HepG2 (cell line): Measurements from ENCODE around the gene ZNF853. TPM values are rescaled to one million over a fixed set of nuclear protein-coding genes. Genes with fewer than 3 reads are reported as not detected.
A peak's percentile ranks its signal among the peaks of the same experiment; 100 is the strongest.

Experiments used
- ATAC-seq: fragments of 200-7000 bp; cut with Tn5 transposase; 3 replicates; pipeline ENCODE4 v1.9.1; 2020; ENCODE audit warnings: mild to moderate bottlenecking, moderate library complexity
- BruUV-seq: library from RNA; stranded (reverse); fragments of 400-500 nt; replicated peaks from 2 replicates; lab custom pipeline; 2021; lab: Mats Ljungman, UMichigan
- CTCF ChIA-PET: fragments of 300-600 bp; formaldehyde crosslinking; extraction: SDS; loops from one replicate; lab custom pipeline; 2021; ENCODE audit warnings: low total read pairs, inconsistent platforms, low intra/inter-chr PET ratio; lab: Yijun Ruan, JAX
- POLR2A ChIA-PET: fragments of 350-600 bp; sonication (Branson Sonifier 250); formaldehyde crosslinking; loops from one replicate; lab custom pipeline; 2020; ENCODE audit warnings: antibody characterized with exemption, inconsistent platforms; lab: Yijun Ruan, JAX
- DNase-seq: peaks from one replicate; pipeline ENCODE4 v3.0.0-alpha.2; 2015; ENCODE audit warnings: low spot score
- FAIRE-seq: peaks from 3 replicates; lab custom pipeline; 2011; peaks lifted over from hg19 to GRCh38; lab: Jason Lieb, UNC
- H2AFZ ChIP-seq: one replicate; pipeline ENCODE4 v1.6.1; 2011; ENCODE audit warnings: low read length, inconsistent platforms
- H3K27ac ChIP-seq: fragments of 300-600 bp; 3 replicates; pipeline ENCODE4 v1.8.0; 2011; ENCODE audit warnings: mixed run types, mild to moderate bottlenecking, mixed read lengths, low read length, inconsistent platforms; ENCODE audit not compliant: insufficient read depth; ENCODE audit errors: extremely low read length
- H3K27me3 ChIP-seq, 2 experiments: fragments of 200-600 bp in 1 of 2; 2 replicates in 1 of 2; 3 replicates in 1 of 2; pipeline versions ENCODE4 v1.6.0 to v1.8.0; 2011; ENCODE audit warnings: low read length in 2 of 2, mild to moderate bottlenecking in 2 of 2, moderate library complexity in 2 of 2, inconsistent platforms in 1 of 2; ENCODE audit not compliant: insufficient read depth in 2 of 2, control insufficient read depth in 1 of 2
- H3K36me3 ChIP-seq, 2 experiments: fragments of 200-600 bp in 1 of 2; replicated peaks in 1 of 2; 2 replicates in 1 of 2; 3 replicates in 1 of 2; pipeline versions ENCODE4 v1.5.1 to v1.8.0; 2011; ENCODE audit warnings: low read length in 2 of 2, inconsistent platforms in 1 of 2; ENCODE audit not compliant: insufficient read depth in 2 of 2, control insufficient read depth in 1 of 2
- H3K4me1 ChIP-seq: 2 replicates; pipeline ENCODE4 v1.5.1; 2012; ENCODE audit warnings: low read length, inconsistent platforms; ENCODE audit not compliant: insufficient read depth
- H3K4me2 ChIP-seq: 2 replicates; pipeline ENCODE4 v1.6.0; 2011; ENCODE audit warnings: low read depth, low read length, inconsistent platforms
- H3K4me3 ChIP-seq, 3 experiments: fragments of 200-600 bp in 1 of 3; sonication (generic), shearing (Covaris generic) in 1 of 3; replicated peaks in 1 of 3; 2 replicates each; pipeline ENCODE4 v1.5.1; 2011 to 2016; ENCODE audit warnings: low read length in 3 of 3, inconsistent platforms in 2 of 3, low read depth in 2 of 3, mild to moderate bottlenecking in 2 of 3, control low read depth in 1 of 3, mixed read lengths in 1 of 3; ENCODE audit not compliant: insufficient read depth in 1 of 3
- H3K79me2 ChIP-seq: one replicate; pipeline ENCODE4 v1.6.1; 2011; ENCODE audit warnings: low read length, inconsistent platforms; ENCODE audit not compliant: insufficient read depth
- H3K9ac ChIP-seq: 2 replicates; pipeline ENCODE4 v1.6.0; 2011; ENCODE audit warnings: mild to moderate bottlenecking, low read depth, low read length, inconsistent platforms; ENCODE audit not compliant: insufficient read depth
- H3K9me3 ChIP-seq: 2 replicates; pipeline ENCODE4 v1.5.1; 2012; ENCODE audit warnings: mild to moderate bottlenecking, low read length
- H4K20me1 ChIP-seq: 2 replicates; pipeline ENCODE4 v1.6.0; 2011; ENCODE audit warnings: inconsistent platforms, mild to moderate bottlenecking, low read length, moderate library complexity; ENCODE audit not compliant: insufficient read depth
- EED ChIP-seq: sonication (generic); formaldehyde crosslinking; IDR thresholded peaks from 2 replicates; pipeline ENCODE4 v1.5.0; 2020; ENCODE audit warnings: mild to moderate bottlenecking, missing genetic modification reagents
- ERF ChIP-seq: IDR thresholded peaks from 2 replicates; pipeline ENCODE4 v1.6.1; 2018; ENCODE audit warnings: missing biosample characterization, missing genetic modification reagents
- MAFF ChIP-seq: IDR thresholded peaks from 2 replicates; pipeline ENCODE4 v1.6.1; 2011; ENCODE audit warnings: low read depth, low read length, improper control_type of control experiment
- REL ChIP-seq: sonication (generic); formaldehyde crosslinking; conservative IDR thresholded peaks from 2 replicates; pipeline ENCODE4 v1.8.0; 2022; ENCODE audit warnings: mild to moderate bottlenecking, missing genetic modification reagents, moderate library complexity
- SRSF1 ChIP-seq: fragments of 200-400 bp; formaldehyde crosslinking; optimal IDR thresholded peaks from 2 replicates; pipeline ENCODE3; 2017; ENCODE audit warnings: mild to moderate bottlenecking, low read depth, low read length, moderate library complexity
- TAF1 ChIP-seq: sonication (generic); formaldehyde crosslinking; IDR thresholded peaks from 2 replicates; pipeline ENCODE4 v1.4.0; 2020; ENCODE audit warnings: missing genetic modification reagents
- ZNF124 ChIP-seq: sonication (generic); formaldehyde crosslinking; IDR thresholded peaks from 2 replicates; pipeline ENCODE4 v1.4.0; 2020; ENCODE audit warnings: missing genetic modification reagents
- ZNF263 ChIP-seq: sonication (generic); formaldehyde crosslinking; IDR thresholded peaks from 2 replicates; pipeline ENCODE4 v1.4.0; 2020; ENCODE audit warnings: missing genetic modification reagents
- ZNF337 ChIP-seq: sonication (generic); formaldehyde crosslinking; IDR thresholded peaks from 2 replicates; pipeline ENCODE4 v1.5.1; 2020; ENCODE audit warnings: missing genetic modification reagents, low read depth, mild to moderate bottlenecking, borderline replicate concordance
- ZNF878 ChIP-seq: sonication (generic); formaldehyde crosslinking; IDR thresholded peaks from 2 replicates; pipeline ENCODE4 v1.8.1; 2023; ENCODE audit warnings: mild to moderate bottlenecking, missing genetic modification reagents, moderate library complexity
- WGBS: methylation state at CpG from one replicate; pipeline ENCODE4 v1.1.6; 2017; ENCODE audit warnings: low lambda C conversion rate; 5-methylcytosine and 5-hydroxymethylcytosine counted together
- in situ Hi-C: cut with HindIII; loops from 2 replicates; pipeline ENCODE4 v1.10.0; 2017; ENCODE audit warnings: low pct_unique_long_range_greater_than_20kb; ENCODE audit not compliant: extremely low pct_ligation_motif_present
- intact Hi-C: fragments of 100-400 bp; cut with micrococcal nuclease; formaldehyde crosslinking; loops from one replicate; pipeline ENCODE4 v1.10.0; 2022; ENCODE audit not compliant: unreplicated experiment
- polyA plus RNA-seq, 8 experiments: library from polyadenylated mRNA; depleted of rRNA in 3 of 8; stranded (reverse) in 7 of 8; unstranded in 1 of 8; fragments of >200 nt; fragmentation: Illumina TruSeq in 4 of 8; extraction: Trizol in 4 of 8; gene quantifications; 2 replicates each; pipeline versions ENCODE4 v1.2.1 to v1.2.3, GENCODE V29; 2011 to 2016; ENCODE audit warnings: low read depth in 4 of 8, missing spikeins in 1 of 8, mixed read lengths in 1 of 8; ENCODE audit not compliant: insufficient read depth in 1 of 8
- total RNA-seq, 5 experiments: library from RNA; depleted of rRNA; stranded (reverse); fragments of >200 nt; fragmentation: Illumina TruSeq; extraction: Trizol; gene quantifications; 2 replicates each; pipeline ENCODE4 v1.2.3, GENCODE V29; 2016; ENCODE audit warnings: low read depth in 1 of 5
- TF ChIP-seq, protein P1 (sequence below): sonication (generic); formaldehyde crosslinking; IDR thresholded peaks from 2 replicates; pipeline ENCODE4 v1.8.0; 2022; ENCODE audit warnings: missing genetic modification reagents, mild to moderate bottlenecking, borderline replicate concordance
- TF ChIP-seq, protein P2 (sequence below): sonication (generic); formaldehyde crosslinking; conservative IDR thresholded peaks from 2 replicates; pipeline ENCODE4 v1.8.1; 2023; ENCODE audit warnings: missing genetic modification reagents
- TF ChIP-seq, protein P3 (sequence below): sonication (generic); formaldehyde crosslinking; IDR thresholded peaks from 2 replicates; pipeline ENCODE4 v1.4.0; 2020; ENCODE audit warnings: missing genetic modification reagents
- TF ChIP-seq, protein P4 (sequence below): sonication (generic); formaldehyde crosslinking; IDR thresholded peaks from 2 replicates; pipeline ENCODE4 v1.4.0; 2020; ENCODE audit warnings: missing genetic modification reagents
- TF ChIP-seq, protein P5 (sequence below): sonication (generic); formaldehyde crosslinking; conservative IDR thresholded peaks from 2 replicates; pipeline ENCODE4 v1.8.0; 2022; ENCODE audit warnings: missing genetic modification reagents
- TF ChIP-seq, protein P6 (sequence below): conservative IDR thresholded peaks from 2 replicates; pipeline ENCODE4 v1.6.1; 2018; ENCODE audit warnings: missing genetic modification reagents

Gene ZNF853
- total and polyA plus RNA-seq, 2 of the 13 experiments (the other 11 are each of a cell fraction or from before 2014, with no cell fraction given) = 2.1 to 6.2 TPM

DNA sequence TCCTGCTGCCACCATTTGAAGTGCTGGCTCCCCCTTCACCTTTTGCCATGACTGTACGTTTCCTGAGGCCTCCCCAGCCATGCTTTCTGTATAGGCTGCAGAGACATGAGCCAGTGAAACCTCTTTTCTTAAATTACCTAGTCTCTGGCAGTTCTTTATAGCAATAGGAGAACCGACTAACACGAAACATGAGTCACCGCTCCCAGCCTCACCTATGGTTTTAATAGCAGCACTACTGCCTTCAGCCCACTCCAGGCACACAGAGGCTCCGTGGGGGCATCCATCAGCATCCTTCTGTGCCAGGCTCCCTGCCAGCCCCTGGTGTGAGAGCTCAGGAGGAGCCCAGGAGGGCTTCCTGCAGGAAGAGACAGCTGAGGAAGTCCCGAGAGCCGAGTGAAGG lies 16.2 kb downstream of the ZNF853 start:
- intact Hi-C loops = no loop called here
- in situ Hi-C loops = no loop called here
- no peak for DNase-seq
- Histone ChIP-seq H2AFZ (no peak overlapping the region), H3K79me2 (no peaks in the 10 kb centered on the region), H3K4me1 (peaks cover 30% of the 10 kb centered on the region), H3K4me3 (no peak overlapping the region), H3K27me3 (peaks cover 0 to 6% of the 10 kb centered on the region in 2 experiments; a peak in 2 of 5 replicates), H3K36me3 (no peaks in the 10 kb centered on the region), H3K27ac (no peak overlapping the region), H3K9me3 (no peaks in the 10 kb centered on the region), H4K20me1 (no peaks in the 10 kb centered on the region), H3K9ac (no peak overlapping the region), H3K4me2 (peak overlapping the region; percentile 35)
- CTCF ChIA-PET = no interaction called here
- POLR2A ChIA-PET = no interaction called here
- no peak for FAIRE-seq
- ATAC-seq = peak; percentile 17
- BruUV-seq = no TSS peak
- WGBS = 22% methylated on average over 7 of the region's 7 CpGs
- TF ChIP-seq TAF1 = no peak
- TF ChIP-seq SRSF1 = no peak
- TF ChIP-seq, protein P1, sequence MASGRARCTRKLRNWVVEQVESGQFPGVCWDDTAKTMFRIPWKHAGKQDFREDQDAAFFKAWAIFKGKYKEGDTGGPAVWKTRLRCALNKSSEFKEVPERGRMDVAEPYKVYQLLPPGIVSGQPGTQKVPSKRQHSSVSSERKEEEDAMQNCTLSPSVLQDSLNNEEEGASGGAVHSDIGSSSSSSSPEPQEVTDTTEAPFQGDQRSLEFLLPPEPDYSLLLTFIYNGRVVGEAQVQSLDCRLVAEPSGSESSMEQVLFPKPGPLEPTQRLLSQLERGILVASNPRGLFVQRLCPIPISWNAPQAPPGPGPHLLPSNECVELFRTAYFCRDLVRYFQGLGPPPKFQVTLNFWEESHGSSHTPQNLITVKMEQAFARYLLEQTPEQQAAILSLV (CRISPR knock-in tag) = no peak
- no peak for TF ChIP-seq REL (CRISPR knock-in tag)
- TF ChIP-seq, protein P2, sequence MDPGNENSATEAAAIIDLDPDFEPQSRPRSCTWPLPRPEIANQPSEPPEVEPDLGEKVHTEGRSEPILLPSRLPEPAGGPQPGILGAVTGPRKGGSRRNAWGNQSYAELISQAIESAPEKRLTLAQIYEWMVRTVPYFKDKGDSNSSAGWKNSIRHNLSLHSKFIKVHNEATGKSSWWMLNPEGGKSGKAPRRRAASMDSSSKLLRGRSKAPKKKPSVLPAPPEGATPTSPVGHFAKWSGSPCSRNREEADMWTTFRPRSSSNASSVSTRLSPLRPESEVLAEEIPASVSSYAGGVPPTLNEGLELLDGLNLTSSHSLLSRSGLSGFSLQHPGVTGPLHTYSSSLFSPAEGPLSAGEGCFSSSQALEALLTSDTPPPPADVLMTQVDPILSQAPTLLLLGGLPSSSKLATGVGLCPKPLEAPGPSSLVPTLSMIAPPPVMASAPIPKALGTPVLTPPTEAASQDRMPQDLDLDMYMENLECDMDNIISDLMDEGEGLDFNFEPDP (CRISPR knock-in tag) = no peak
- TF ChIP-seq ZNF878 (CRISPR knock-in tag) = no peak
- no peak for TF ChIP-seq EED (CRISPR knock-in tag)
- TF ChIP-seq, protein P3, sequence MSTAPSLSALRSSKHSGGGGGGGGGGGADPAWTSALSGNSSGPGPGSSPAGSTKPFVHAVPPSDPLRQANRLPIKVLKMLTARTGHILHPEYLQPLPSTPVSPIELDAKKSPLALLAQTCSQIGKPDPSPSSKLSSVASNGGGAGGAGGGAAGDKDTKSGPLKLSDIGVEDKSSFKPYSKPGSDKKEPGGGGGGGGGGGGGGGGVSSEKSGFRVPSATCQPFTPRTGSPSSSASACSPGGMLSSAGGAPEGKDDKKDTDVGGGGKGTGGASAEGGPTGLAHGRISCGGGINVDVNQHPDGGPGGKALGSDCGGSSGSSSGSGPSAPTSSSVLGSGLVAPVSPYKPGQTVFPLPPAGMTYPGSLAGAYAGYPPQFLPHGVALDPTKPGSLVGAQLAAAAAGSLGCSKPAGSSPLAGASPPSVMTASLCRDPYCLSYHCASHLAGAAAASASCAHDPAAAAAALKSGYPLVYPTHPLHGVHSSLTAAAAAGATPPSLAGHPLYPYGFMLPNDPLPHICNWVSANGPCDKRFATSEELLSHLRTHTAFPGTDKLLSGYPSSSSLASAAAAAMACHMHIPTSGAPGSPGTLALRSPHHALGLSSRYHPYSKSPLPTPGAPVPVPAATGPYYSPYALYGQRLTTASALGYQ (CRISPR knock-in tag) = no peak
- TF ChIP-seq ZNF337 (CRISPR knock-in tag) = no peak
- no peak for TF ChIP-seq ERF (CRISPR knock-in tag)
- no peak for TF ChIP-seq MAFF
- TF ChIP-seq, protein P4, sequence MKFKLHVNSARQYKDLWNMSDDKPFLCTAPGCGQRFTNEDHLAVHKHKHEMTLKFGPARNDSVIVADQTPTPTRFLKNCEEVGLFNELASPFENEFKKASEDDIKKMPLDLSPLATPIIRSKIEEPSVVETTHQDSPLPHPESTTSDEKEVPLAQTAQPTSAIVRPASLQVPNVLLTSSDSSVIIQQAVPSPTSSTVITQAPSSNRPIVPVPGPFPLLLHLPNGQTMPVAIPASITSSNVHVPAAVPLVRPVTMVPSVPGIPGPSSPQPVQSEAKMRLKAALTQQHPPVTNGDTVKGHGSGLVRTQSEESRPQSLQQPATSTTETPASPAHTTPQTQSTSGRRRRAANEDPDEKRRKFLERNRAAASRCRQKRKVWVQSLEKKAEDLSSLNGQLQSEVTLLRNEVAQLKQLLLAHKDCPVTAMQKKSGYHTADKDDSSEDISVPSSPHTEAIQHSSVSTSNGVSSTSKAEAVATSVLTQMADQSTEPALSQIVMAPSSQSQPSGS = no peak
- TF ChIP-seq ZNF124 (CRISPR knock-in tag) = no peak
- TF ChIP-seq, protein P5, sequence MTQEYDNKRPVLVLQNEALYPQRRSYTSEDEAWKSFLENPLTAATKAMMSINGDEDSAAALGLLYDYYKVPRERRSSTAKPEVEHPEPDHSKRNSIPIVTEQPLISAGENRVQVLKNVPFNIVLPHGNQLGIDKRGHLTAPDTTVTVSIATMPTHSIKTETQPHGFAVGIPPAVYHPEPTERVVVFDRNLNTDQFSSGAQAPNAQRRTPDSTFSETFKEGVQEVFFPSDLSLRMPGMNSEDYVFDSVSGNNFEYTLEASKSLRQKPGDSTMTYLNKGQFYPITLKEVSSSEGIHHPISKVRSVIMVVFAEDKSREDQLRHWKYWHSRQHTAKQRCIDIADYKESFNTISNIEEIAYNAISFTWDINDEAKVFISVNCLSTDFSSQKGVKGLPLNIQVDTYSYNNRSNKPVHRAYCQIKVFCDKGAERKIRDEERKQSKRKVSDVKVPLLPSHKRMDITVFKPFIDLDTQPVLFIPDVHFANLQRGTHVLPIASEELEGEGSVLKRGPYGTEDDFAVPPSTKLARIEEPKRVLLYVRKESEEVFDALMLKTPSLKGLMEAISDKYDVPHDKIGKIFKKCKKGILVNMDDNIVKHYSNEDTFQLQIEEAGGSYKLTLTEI (CRISPR knock-in tag) = no peak
- TF ChIP-seq ZNF263 (CRISPR knock-in tag) = no peak
- TF ChIP-seq, protein P6, sequence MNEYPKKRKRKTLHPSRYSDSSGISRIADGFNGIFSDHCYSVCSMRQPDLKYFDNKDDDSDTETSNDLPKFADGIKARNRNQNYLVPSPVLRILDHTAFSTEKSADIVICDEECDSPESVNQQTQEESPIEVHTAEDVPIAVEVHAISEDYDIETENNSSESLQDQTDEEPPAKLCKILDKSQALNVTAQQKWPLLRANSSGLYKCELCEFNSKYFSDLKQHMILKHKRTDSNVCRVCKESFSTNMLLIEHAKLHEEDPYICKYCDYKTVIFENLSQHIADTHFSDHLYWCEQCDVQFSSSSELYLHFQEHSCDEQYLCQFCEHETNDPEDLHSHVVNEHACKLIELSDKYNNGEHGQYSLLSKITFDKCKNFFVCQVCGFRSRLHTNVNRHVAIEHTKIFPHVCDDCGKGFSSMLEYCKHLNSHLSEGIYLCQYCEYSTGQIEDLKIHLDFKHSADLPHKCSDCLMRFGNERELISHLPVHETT (CRISPR knock-in tag) = no peak
